SU-DHL-6 (cell line): ENCODE results near the gene MARK2.

Experiments
- H2AFZ ChIP-seq: fragments of 200-600 bp; sonication (generic); 2 replicates; pipeline ENCODE4 v1.6.1; 2014; ENCODE audit warnings: low read depth, mild to moderate bottlenecking, moderate library complexity, mixed read lengths, antibody characterized with exemption, low read length; ENCODE audit not compliant: severe bottlenecking
- H3F3A ChIP-seq: fragments of 200-600 bp; shearing (Covaris generic); 2 replicates; pipeline ENCODE4 v1.6.0; 2016; ENCODE audit warnings: antibody characterized with exemption, mild to moderate bottlenecking; ENCODE audit not compliant: insufficient read depth
- H3K27ac ChIP-seq: fragments of 200-600 bp; sonication (generic); 2 replicates; pipeline ENCODE4 v1.5.1; 2016; ENCODE audit warnings: low read depth, mild to moderate bottlenecking, low read length, moderate library complexity, mixed read lengths
- H3K27me3 ChIP-seq: fragments of 200-600 bp; sonication (generic), shearing (Covaris generic); 2 replicates; pipeline ENCODE4 v1.6.0; 2014; ENCODE audit warnings: mild to moderate bottlenecking, low read length
- H3K36me3 ChIP-seq: fragments of 200-600 bp; sonication (generic); 2 replicates; pipeline ENCODE4 v1.6.1; 2014; ENCODE audit warnings: mild to moderate bottlenecking, low read length, mixed read lengths
- H3K4me2 ChIP-seq: fragments of 300-600, 200-600 bp; shearing (Covaris generic), sonication (generic); 2 replicates; pipeline ENCODE4 v1.6.0; 2014; ENCODE audit warnings: low read length, low read depth, mild to moderate bottlenecking; ENCODE audit not compliant: poor library complexity, severe bottlenecking
- H3K4me3 ChIP-seq: fragments of 200-600 bp; sonication (generic); 2 replicates; pipeline ENCODE4 v1.5.1; 2014; ENCODE audit warnings: antibody characterized with exemption, low read length, mild to moderate bottlenecking, mixed read lengths; ENCODE audit not compliant: insufficient read depth, poor library complexity, severe bottlenecking
- H3K79me2 ChIP-seq: fragments of 200-600 bp; sonication (generic); 2 replicates; pipeline ENCODE4 v1.6.1; 2014; ENCODE audit warnings: mild to moderate bottlenecking, low read length, moderate library complexity; ENCODE audit not compliant: insufficient read depth
- H3K9ac ChIP-seq: fragments of 200-600 bp; sonication (generic); 2 replicates; pipeline ENCODE4 v1.7.0; 2014; ENCODE audit warnings: mild to moderate bottlenecking, low read length
- H3K9me2 ChIP-seq: fragments of 200-600 bp; sonication (generic); replicated peaks from 2 replicates; pipeline ENCODE4 v1.6.1; 2014; ENCODE audit warnings: low read length; ENCODE audit not compliant: insufficient read depth
- H3K9me3 ChIP-seq: fragments of 200-600 bp; sonication (generic); 2 replicates; pipeline ENCODE4 v1.6.1; 2014; ENCODE audit warnings: low read length, mixed read lengths; ENCODE audit not compliant: insufficient read depth
- H4K20me1 ChIP-seq: fragments of 200-600 bp; sonication (generic); 2 replicates; pipeline ENCODE4 v1.6.1; 2014; ENCODE audit warnings: low read depth, mild to moderate bottlenecking, antibody characterized with exemption, low read length, moderate library complexity, mixed read lengths
- CTCF ChIP-seq: fragments of 200-600 bp; sonication (generic); IDR thresholded peaks from one replicate; pipeline ENCODE4 v1.5.1; 2017; ENCODE audit warnings: antibody characterized with exemption, mild to moderate bottlenecking, low read length, moderate library complexity; ENCODE audit not compliant: insufficient read depth, poor library complexity, severe bottlenecking
- EZH2phosphoT487 ChIP-seq: fragments of 200-600 bp; sonication (generic), shearing (Covaris generic); conservative IDR thresholded peaks from 2 replicates; pipeline ENCODE4 v1.6.1; 2018; ENCODE audit warnings: mild to moderate bottlenecking, antibody characterized with exemption, low read length, moderate library complexity, mixed read lengths

MARK2 gene

GRCh38 chr11:63816732-63817131 lies 22.2 kb upstream of the MARK2 start:
- Histone ChIP-seq H3K4me3 (no peak overlapping the region), H3K79me2 (peaks cover 36% of the 10 kb centered on the region), H3K4me2 (no peak overlapping the region), H3K9me2 (no peaks in the 10 kb centered on the region), H3K9me3 (no peaks in the 10 kb centered on the region), H3K9ac (no peak overlapping the region), H3K27ac (no peak overlapping the region), H2AFZ (no peak overlapping the region), H4K20me1 (0 out of 2 replicates have a peak, but pooled peaks cover 5% of the 10 kb centered on the region), H3K27me3 (no peaks in the 10 kb centered on the region), H3K36me3 (0 out of 2 replicates have a peak, but pooled peaks cover 2% of the 10 kb centered on the region), H3F3A (no peaks in the 10 kb centered on the region)
- no peak for TF ChIP-seq CTCF
- TF ChIP-seq EZH2phosphoT487: no peak

GRCh38 chr11:63817758-63818498 lies 21.0 kb upstream of the MARK2 start:
- H3K4me2 ChIP-seq: no peak overlapping the region
- peaks cover 36% of the 10 kb centered on the region for H3K79me2 ChIP-seq
- no peaks in the 10 kb centered on the region for H3F3A ChIP-seq
- H3K36me3 ChIP-seq: 0 out of 2 replicates have a peak, but pooled peaks cover 4% of the 10 kb centered on the region
- H2AFZ ChIP-seq: no peak overlapping the region
- H3K9me3 ChIP-seq: no peaks in the 10 kb centered on the region
- H3K9ac ChIP-seq: no peak overlapping the region
- no peak for TF ChIP-seq EZH2phosphoT487
- TF ChIP-seq CTCF: no peak
- no peak overlapping the region for H3K27ac ChIP-seq
- no peaks in the 10 kb centered on the region for H3K27me3 ChIP-seq
- no peaks in the 10 kb centered on the region for H3K9me2 ChIP-seq
- H3K4me3 ChIP-seq: no peak overlapping the region
- 0 out of 2 replicates have a peak, but pooled peaks cover 5% of the 10 kb centered on the region for H4K20me1 ChIP-seq

- H2AFZ ChIP-seq: no peak overlapping the region
- no peaks in the 10 kb centered on the region for H3K9me2 ChIP-seq
- H3K9me3 ChIP-seq: no peaks in the 10 kb centered on the region
- H3K27me3 ChIP-seq: no peaks in the 10 kb centered on the region
- 0 out of 2 replicates have a peak, but pooled peaks cover 4% of the 10 kb centered on the region for H3K36me3 ChIP-seq
- no peaks in the 10 kb centered on the region for H3F3A ChIP-seq
- H3K4me2 ChIP-seq: no peak overlapping the region
- H3K9ac ChIP-seq: no peak overlapping the region
- H3K4me3 ChIP-seq: no peak overlapping the region
- peaks cover 35% of the 10 kb centered on the region for H3K79me2 ChIP-seq
- TF ChIP-seq CTCF (no peak), EZH2phosphoT487 (no peak)
- H3K27ac ChIP-seq: no peak overlapping the region
- 0 out of 2 replicates have a peak, but pooled peaks cover 5% of the 10 kb centered on the region for H4K20me1 ChIP-seq
Measured at GRCh38 chr11:63818609-63819008, 20.3 kb upstream of the MARK2 start.
